Endometrium (tissue), 2 donors: ENCODE measurements around the gene NCK1.
"Not testable (repeated sequence)": the region's sequence is repeated elsewhere in the genome, so short reads cannot be mapped to it uniquely, and the experiment has no call there.

Source experiments
- FAIRE-seq: peaks from 2 replicates; lab custom pipeline; 2012; peaks lifted over from hg19 to GRCh38; lab: Jason Lieb, UNC
- donor health status: control.
- donor health status: control.

The NCK1 gene

GRCh38 chr3:136949146-136949545, 87.1 kb downstream of the NCK1 start:
- FAIRE-seq: peak; percentile 43

GRCh38 chr3:136949708-136950107, 87.7 kb downstream of the NCK1 start:
- no peak for FAIRE-seq

DNA sequence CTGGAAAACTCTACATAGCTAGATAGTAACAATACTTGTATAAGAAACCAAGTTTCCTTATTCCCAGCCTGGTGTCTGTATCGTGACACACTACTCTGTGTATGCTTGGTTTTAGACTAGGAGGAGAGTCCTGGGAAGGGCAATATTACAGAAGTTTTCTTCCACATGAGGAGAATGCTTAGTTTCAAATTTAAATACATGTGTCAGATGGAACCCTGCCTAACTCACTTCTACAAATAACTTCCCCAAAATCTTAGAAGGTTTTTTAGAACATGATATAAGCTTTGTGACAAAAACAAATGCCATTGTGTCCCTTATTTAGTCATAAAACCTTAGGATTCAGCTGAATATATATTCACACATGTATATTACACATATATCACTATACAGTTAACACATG, 88.6 kb downstream of the NCK1 start:
- no peak for FAIRE-seq

- FAIRE-seq: no peak
Observed at GRCh38 chr3:136952292-136952691, 90.3 kb downstream of the NCK1 start.

DNA sequence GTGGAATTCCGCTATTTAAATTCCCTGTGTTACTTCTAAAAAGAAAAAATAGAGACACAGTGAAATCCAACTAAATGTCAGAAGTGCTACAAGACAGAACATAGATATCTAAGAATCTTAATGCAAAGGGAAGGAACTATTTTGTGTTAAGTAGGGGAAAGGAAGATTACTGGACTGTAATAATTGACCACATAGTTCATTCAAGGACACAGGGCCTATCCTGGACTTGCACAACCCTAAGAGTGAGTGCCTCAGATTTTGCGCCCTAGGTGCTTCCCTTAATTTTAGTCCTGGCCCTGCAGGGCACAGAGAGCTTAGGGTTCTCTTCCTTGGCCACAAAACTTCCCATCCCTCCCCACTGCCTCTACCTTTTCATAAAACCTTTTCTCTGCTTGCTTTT, 92.2 kb downstream of the NCK1 start:
- FAIRE-seq: no peak

- FAIRE-seq: no peak
Observed at GRCh38 chr3:136954980-136955780, 93.2 kb downstream of the NCK1 start.

GRCh38 chr3:136955813-136956212, 93.8 kb downstream of the NCK1 start:
- FAIRE-seq: no peak

- no peak for FAIRE-seq
Observed at GRCh38 chr3:136956971-136957370, 95.0 kb downstream of the NCK1 start.

DNA sequence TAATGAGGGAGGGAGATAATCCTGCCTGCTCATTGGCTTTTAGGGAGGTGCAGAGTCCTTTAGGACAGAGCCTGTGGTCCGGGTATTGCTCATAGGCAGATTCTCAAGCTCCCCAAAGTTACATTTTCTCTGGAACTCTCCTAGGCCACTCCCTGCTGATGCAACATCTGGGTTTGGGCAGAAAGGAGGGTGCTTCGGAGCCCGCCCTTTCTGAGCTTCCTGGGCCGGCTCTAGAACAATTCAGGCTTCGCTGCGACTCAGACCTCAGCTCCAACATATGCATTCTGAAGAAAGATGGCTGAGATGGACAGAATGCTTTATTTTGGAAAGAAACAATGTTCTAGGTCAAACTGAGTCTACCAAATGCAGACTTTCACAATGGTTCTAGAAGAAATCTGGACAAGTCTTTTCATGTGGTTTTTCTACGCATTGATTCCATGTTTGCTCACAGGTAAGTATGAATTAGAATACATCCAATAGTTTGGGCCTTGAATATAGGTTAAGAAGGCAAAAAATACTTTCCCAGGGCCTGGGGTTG, 95.8 kb downstream of the NCK1 start, which contains the start of gene IL20RB:
TSS of gene IL20RB (plus strand) at position 233 of the 538 bp plus-strand sequence. CDS start at position 364, 131 bp downstream.
- FAIRE-seq: no peak

- FAIRE-seq: no peak
Observed at GRCh38 chr3:136958939-136959338, 96.9 kb downstream of the NCK1 start.

GRCh38 chr3:136959599-136959998, 97.6 kb downstream of the NCK1 start:
- FAIRE-seq: no peak

GRCh38 chr3:136960838-136961836, 99.1 kb downstream of the NCK1 start:
- no peak for FAIRE-seq

DNA sequence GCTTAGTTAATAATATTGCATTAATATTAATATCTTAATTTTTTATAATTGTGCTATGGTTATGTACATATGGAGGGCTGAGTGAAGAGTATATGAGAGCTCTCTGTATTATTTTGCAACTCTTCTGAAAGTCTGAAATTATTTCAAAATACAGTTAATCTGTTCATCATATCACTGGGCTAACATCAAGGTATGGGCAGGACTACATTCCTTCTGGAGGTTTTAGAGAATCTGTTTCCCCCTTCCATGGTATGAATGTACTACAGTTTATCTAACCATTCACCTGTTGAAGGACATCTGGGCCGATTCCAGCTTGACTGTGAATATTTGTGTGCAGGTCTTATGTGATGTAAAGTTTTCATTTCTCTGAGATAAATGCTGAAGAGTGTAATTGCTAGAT, 100.9 kb downstream of the NCK1 start:
- no peak for FAIRE-seq

GRCh38 chr3:136969539-136969938, 107.5 kb downstream of the NCK1 start:
- not testable (repeated sequence) for FAIRE-seq

- FAIRE-seq: no peak
Observed at GRCh38 chr3:136973352-136973751, 111.3 kb downstream of the NCK1 start.

DNA sequence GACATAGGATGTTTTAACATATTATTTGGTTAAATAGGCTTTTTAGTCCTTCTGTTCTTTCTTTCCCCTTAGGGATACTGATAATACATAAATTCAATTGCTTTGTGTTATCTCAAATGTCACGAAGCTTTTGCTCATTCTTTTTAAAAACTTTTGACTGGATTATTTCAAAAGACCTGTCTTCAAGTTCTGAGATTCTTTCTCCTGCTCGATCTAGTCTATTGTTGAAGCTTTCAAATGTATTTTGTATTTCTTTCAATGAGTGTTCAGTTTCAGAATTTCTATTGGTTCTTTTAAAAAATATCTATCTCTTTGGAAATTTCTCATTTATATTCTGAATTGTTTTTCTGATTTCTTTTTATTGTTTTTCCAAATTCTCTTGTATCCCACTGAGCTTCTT, 112.7 kb downstream of the NCK1 start:
- FAIRE-seq: peak; percentile 57

GRCh38 chr3:136979204-136979603, 117.2 kb downstream of the NCK1 start:
- no peak for FAIRE-seq

- no peak for FAIRE-seq
Observed at GRCh38 chr3:136979684-136980083, 117.7 kb downstream of the NCK1 start.

GRCh38 chr3:136982033-136982432, 120.0 kb downstream of the NCK1 start:
- FAIRE-seq: no peak

DNA sequence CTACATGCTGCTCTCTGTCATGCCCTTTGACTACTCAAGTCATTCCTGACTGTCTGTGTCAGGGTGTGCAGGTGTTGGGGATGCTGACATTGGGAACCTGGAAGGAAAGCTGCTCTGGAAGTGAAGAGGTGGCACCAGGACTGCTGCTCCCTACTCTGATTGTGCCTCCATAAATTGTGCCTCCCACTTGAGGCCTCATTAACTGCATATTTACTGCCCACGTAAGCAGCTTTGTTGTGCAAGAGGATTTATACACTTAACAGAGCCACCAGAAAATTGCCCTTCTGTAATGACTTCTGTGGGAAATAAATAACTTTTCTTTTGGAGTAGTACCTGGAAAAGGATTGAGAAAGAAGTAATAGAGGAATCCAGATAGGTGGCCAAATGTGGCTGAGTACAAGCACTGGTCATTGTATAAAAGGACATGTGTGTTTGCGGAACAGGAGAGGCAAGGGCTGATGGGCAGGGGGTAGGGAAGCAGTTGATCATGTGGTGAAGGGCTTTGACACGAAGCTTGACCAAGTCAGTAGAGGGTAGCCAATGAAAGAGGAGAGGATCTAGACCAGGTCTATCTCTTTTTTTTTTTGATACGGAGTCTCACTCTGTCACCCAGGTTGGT, 120.6 kb downstream of the NCK1 start:
- no peak for FAIRE-seq

DNA sequence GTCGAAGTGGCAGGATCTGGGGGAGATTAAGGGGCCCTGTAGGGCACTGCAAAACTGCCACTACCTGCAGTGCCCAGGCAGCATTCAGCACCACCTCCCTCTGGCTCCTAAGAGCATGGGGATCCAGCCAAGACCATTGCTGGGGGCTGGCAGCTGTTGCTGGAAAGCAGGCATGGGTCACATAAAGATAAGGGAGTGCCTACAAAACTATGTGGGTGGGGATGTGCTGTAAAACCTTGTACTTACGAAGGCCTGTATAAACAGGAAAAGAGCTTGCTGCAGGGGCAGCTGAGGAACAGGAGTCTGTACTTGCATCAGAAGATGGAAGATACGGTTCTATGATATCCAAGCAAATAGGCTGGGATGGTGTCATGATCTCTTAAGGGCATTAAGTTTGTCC, 122.8 kb downstream of the NCK1 start:
- FAIRE-seq: no peak

DNA sequence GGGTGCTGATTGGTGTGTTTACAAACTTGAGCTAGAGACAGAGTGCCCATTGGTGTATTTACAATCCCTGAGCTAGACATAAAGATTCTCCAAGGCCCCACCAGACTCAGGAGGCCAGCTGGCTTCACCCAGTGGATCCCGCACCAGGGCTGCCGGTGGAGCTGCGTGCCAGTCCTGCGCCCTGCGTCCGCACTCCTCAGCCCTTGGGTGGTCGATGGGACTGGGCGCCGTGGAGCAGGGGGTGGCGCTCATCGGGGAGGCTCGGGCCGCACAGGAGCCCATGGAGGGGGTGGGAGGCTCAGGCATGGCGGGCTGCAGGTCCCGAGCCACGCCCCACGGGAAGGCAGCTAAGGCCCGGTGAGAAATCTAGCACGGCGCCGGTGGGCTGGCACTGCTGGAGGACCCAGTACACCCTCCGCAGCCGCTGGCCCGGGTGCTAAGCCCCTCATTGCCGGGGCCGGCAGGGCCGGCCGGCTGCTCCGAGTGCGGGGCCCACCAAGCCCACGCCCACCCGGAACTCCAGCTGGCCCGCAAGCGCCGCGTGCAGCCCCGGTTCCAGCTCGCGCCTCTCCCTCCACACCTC, 125.5 kb downstream of the NCK1 start:
- FAIRE-seq: not testable (repeated sequence)
